RWPE2 (cell line): ENCODE data around the gene MORN5.

Experiments used
- ATAC-seq: fragments of 200-7000 bp; cut with Tn5 transposase; 3 replicates; pipeline ENCODE4 v1.9.1; 2021; ENCODE audit warnings: low read depth
- DNase-seq: peaks from one replicate; pipeline ENCODE4 v3.0.0-alpha.2; 2020; ENCODE audit warnings: low spot score
- H3K27ac ChIP-seq: fragments of 450-650 bp; 2 replicates; pipeline ENCODE4 v1.5.1; 2017; ENCODE audit warnings: mild to moderate bottlenecking; ENCODE audit not compliant: poor library complexity, severe bottlenecking
- H3K27me3 ChIP-seq: fragments of 250-450 bp; sonication (Bioruptor Pico); 2 replicates; pipeline ENCODE4 v1.5.1; 2021; ENCODE audit warnings: mild to moderate bottlenecking, moderate library complexity; ENCODE audit not compliant: insufficient read depth, poor library complexity, severe bottlenecking
- H3K36me3 ChIP-seq: fragments of 250-450 bp; sonication (Bioruptor Pico); 2 replicates; pipeline ENCODE4 v1.5.1; 2020; ENCODE audit warnings: low read depth, mild to moderate bottlenecking, moderate library complexity
- H3K4me1 ChIP-seq: fragments of 250-450 bp; sonication (Bioruptor Pico); 2 replicates; pipeline ENCODE4 v1.5.1; 2021; ENCODE audit warnings: mild to moderate bottlenecking, moderate library complexity; ENCODE audit not compliant: insufficient read depth, poor library complexity, severe bottlenecking
- H3K4me3 ChIP-seq: fragments of 250-450 bp; sonication (Bioruptor Pico); 2 replicates; pipeline ENCODE4 v1.5.1; 2021; ENCODE audit warnings: mild to moderate bottlenecking, moderate library complexity; ENCODE audit not compliant: severe bottlenecking
- H3K9me3 ChIP-seq: fragments of 250-450 bp; sonication (Bioruptor Pico); 2 replicates; pipeline ENCODE4 v1.5.1; 2021; ENCODE audit warnings: mild to moderate bottlenecking, moderate library complexity; ENCODE audit not compliant: severe bottlenecking
- TF ChIP-seq, protein P1 (sequence below): fragments of 450-650 bp; IDR thresholded peaks from one replicate; pipeline ENCODE4 v1.5.1; 2017; ENCODE audit warnings: mild to moderate bottlenecking, moderate library complexity; ENCODE audit not compliant: poor library complexity, severe bottlenecking

MORN5 gene

DNA sequence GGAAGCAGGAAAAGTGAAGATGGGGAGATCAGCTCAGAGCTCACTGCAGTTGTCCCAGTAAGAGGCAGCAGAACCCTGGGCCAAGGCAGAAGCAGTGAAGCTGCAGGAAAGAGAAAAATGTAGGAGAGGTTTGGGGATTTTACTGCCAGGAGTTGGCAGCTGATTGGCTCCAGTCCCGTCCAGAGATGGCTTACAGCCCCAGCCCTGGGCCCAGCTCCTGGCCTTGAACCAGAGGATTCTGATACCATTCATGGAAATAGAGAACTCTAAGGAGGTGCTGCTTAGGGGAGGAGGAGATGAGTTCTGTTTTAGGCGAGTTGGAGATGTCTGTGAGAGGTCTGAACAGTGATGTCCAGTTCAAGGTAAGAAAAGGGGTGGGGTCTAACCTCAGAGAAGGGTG, 4.6 kb downstream of the MORN5 start:
- ATAC-seq: no peak
- H3K4me3 ChIP-seq: no peak overlapping the region
- no peaks in the 10 kb centered on the region for H3K9me3 ChIP-seq
- no peak overlapping the region for H3K27ac ChIP-seq
- H3K36me3 ChIP-seq: no peaks in the 10 kb centered on the region
- DNase-seq: no peak
- no peaks in the 10 kb centered on the region for H3K27me3 ChIP-seq
- TF ChIP-seq, protein P1, sequence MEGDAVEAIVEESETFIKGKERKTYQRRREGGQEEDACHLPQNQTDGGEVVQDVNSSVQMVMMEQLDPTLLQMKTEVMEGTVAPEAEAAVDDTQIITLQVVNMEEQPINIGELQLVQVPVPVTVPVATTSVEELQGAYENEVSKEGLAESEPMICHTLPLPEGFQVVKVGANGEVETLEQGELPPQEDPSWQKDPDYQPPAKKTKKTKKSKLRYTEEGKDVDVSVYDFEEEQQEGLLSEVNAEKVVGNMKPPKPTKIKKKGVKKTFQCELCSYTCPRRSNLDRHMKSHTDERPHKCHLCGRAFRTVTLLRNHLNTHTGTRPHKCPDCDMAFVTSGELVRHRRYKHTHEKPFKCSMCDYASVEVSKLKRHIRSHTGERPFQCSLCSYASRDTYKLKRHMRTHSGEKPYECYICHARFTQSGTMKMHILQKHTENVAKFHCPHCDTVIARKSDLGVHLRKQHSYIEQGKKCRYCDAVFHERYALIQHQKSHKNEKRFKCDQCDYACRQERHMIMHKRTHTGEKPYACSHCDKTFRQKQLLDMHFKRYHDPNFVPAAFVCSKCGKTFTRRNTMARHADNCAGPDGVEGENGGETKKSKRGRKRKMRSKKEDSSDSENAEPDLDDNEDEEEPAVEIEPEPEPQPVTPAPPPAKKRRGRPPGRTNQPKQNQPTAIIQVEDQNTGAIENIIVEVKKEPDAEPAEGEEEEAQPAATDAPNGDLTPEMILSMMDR: no peak
- peaks cover 4% of the 10 kb centered on the region for H3K4me1 ChIP-seq

DNA sequence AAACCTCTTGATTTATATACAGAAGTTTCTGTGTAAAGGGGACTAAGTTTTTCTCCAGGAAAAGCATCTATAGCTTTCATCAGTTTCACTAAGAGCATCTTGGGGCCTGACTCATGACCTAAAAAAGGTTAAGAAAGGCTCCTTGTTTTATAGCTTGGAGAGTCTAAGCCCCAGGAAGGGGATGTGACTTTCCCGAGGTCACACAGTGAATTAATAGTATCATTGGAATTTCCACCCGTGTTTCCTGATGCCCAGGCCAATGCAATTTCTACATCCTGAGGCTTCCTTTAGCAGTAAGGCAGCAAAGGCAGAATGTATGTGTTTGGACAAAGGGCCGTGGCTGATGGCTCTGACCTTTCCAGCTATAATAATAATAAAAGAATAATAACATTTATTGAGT, 8.6 kb downstream of the MORN5 start:
- Histone ChIP-seq H3K36me3 (no peaks in the 10 kb centered on the region), H3K27ac (no peak overlapping the region), H3K4me3 (no peak overlapping the region), H3K27me3 (no peaks in the 10 kb centered on the region), H3K9me3 (no peaks in the 10 kb centered on the region), H3K4me1 (no peaks in the 10 kb centered on the region)
- ATAC-seq (no peak), DNase-seq (no peak)
- TF ChIP-seq, protein P1: no peak

DNA sequence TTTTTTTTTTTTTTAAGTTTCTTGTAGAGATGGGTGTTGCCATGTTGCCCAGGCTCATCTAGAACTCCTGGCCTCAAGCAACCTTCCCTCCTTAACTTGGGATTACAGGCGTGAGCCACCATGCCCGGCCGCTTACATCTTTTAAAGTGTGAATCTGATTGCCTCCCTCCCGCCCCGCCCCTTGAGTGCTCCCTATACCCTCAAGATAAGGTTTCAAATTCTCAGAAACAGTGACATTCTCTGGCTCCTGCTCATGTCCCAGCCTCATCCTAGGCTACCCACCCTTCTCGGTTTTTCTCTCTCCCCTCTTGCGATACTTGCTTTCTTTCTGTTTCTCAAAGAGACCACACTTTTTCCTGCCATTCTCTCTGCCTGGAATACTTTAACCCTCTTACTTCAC, 12.4 kb downstream of the MORN5 start:
- H3K27ac ChIP-seq: no peak overlapping the region
- ATAC-seq (no peak), DNase-seq (no peak)
- H3K4me1 ChIP-seq: no peaks in the 10 kb centered on the region
- H3K9me3 ChIP-seq: no peaks in the 10 kb centered on the region
- TF ChIP-seq, protein P1: no peak
- no peaks in the 10 kb centered on the region for H3K27me3 ChIP-seq
- no peak overlapping the region for H3K4me3 ChIP-seq
- no peaks in the 10 kb centered on the region for H3K36me3 ChIP-seq

DNA sequence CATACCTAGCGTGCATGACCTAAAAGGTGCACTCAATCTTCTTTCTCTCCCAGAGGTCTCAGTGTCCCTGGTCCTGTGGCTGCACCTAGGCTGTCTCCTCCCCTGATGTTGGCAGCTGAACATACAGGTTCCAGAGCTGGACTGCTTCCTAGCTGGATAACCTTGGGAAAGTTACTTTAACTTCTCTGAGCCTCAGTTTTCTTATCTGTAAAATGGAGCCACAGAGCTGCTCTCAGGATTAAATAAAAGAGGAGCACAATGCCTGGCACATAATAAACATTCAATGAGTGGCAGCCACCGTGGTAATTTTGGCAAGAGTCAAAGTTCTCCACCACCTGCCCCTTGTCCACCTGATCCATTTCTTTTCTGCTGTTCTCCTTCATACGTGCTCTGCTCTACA, 14.0 kb downstream of the MORN5 start:
- TF ChIP-seq, protein P1: no peak
- Histone ChIP-seq H3K27me3 (no peaks in the 10 kb centered on the region), H3K9me3 (no peaks in the 10 kb centered on the region), H3K27ac (no peak overlapping the region), H3K4me3 (no peak overlapping the region), H3K36me3 (no peaks in the 10 kb centered on the region), H3K4me1 (no peaks in the 10 kb centered on the region)
- DNase-seq (no peak), ATAC-seq (no peak)

DNA sequence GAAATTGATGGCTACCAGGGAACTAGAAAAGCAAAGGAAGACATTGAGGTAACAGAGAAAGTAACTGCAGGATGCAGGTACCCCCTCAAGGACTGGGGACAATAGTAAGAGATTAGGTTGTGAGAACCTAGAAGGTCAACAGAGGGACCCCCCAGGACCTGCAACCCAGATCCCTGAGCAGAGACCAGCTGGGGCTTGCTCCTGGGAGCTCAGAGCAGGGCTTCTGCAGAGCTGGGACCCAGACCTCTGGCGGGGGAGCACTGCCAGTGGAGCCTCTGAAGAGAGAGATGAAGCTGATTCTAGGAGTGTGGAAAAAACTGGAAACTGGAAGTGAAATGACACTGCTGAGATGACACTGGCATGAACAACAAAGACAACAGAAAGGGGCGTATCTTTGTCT, 17.2 kb downstream of the MORN5 start:
- TF ChIP-seq, protein P1: no peak
- H3K27ac ChIP-seq: no peak overlapping the region
- H3K36me3 ChIP-seq: no peaks in the 10 kb centered on the region
- no peaks in the 10 kb centered on the region for H3K27me3 ChIP-seq
- no peak overlapping the region for H3K4me3 ChIP-seq
- ATAC-seq: no peak
- H3K9me3 ChIP-seq: no peaks in the 10 kb centered on the region
- H3K4me1 ChIP-seq: no peaks in the 10 kb centered on the region
- DNase-seq: no peak
